ENCODE measurements around the gene NUDT2.

Gene NUDT2

GRCh38 chr9:34370970-34371880 lies 41.9 kb downstream of the NUDT2 start:
- DNase-seq (ENCODE audit: low spot score): no peak

- no peak for DNase-seq (ENCODE audit: low spot score)
Measured at GRCh38 chr9:34371886-34372466, 42.6 kb downstream of the NUDT2 start.

- no peak for DNase-seq (ENCODE audit: low spot score)
Measured at GRCh38 chr9:34372467-34373011, 43.2 kb downstream of the NUDT2 start.

- no peak for DNase-seq (ENCODE audit: low spot score)
Measured at GRCh38 chr9:34373749-34374148, 44.4 kb downstream of the NUDT2 start.

GRCh38 chr9:34374339-34374738 lies 45.0 kb downstream of the NUDT2 start:
- no peak for DNase-seq (ENCODE audit: low spot score)

GRCh38 chr9:34374905-34375552 lies 45.7 kb downstream of the NUDT2 start:
- DNase-seq (ENCODE audit: low spot score): no peak

GRCh38 chr9:34375901-34376595 lies 46.7 kb downstream of the NUDT2 start:
- no peak for DNase-seq (ENCODE audit: low spot score)

- DNase-seq (ENCODE audit: low spot score): peak; percentile 71
Measured at GRCh38 chr9:34376596-34377403, 47.4 kb downstream of the NUDT2 start, which contains the start of gene MYORG. MYORG (minus strand) TSS chr9:34376898; CDS start chr9:34372943, 3,955 bp downstream.

GRCh38 chr9:34377404-34377746 lies 48.0 kb downstream of the NUDT2 start:
- no peak for DNase-seq (ENCODE audit: low spot score)

GRCh38 chr9:34378376-34379060 lies 49.1 kb downstream of the NUDT2 start:
- no peak for DNase-seq (ENCODE audit: low spot score)

- peak; percentile 82 for DNase-seq (ENCODE audit: low spot score)
Measured at GRCh38 chr9:34379334-34380033, 50.1 kb downstream of the NUDT2 start.

GRCh38 chr9:34380034-34380510 lies 50.7 kb downstream of the NUDT2 start:
- no peak for DNase-seq (ENCODE audit: low spot score)

GRCh38 chr9:34380511-34381315 lies 51.3 kb downstream of the NUDT2 start:
- DNase-seq (ENCODE audit: low spot score): peak; percentile 61

- no peak for DNase-seq (ENCODE audit: low spot score)
Measured at GRCh38 chr9:34381323-34381722, 52.0 kb downstream of the NUDT2 start.

- DNase-seq (ENCODE audit: low spot score): no peak
Measured at GRCh38 chr9:34382054-34382453, 52.7 kb downstream of the NUDT2 start.

GRCh38 chr9:34382879-34383278 lies 53.5 kb downstream of the NUDT2 start:
- no peak for DNase-seq (ENCODE audit: low spot score)

- DNase-seq (ENCODE audit: low spot score): no peak
Measured at GRCh38 chr9:34383904-34384303, 54.5 kb downstream of the NUDT2 start.

- no peak for DNase-seq (ENCODE audit: low spot score)
Measured at GRCh38 chr9:34384368-34385165, 55.2 kb downstream of the NUDT2 start.
